Measurements from ENCODE around the gene RACK1.

Gene RACK1

DNA sequence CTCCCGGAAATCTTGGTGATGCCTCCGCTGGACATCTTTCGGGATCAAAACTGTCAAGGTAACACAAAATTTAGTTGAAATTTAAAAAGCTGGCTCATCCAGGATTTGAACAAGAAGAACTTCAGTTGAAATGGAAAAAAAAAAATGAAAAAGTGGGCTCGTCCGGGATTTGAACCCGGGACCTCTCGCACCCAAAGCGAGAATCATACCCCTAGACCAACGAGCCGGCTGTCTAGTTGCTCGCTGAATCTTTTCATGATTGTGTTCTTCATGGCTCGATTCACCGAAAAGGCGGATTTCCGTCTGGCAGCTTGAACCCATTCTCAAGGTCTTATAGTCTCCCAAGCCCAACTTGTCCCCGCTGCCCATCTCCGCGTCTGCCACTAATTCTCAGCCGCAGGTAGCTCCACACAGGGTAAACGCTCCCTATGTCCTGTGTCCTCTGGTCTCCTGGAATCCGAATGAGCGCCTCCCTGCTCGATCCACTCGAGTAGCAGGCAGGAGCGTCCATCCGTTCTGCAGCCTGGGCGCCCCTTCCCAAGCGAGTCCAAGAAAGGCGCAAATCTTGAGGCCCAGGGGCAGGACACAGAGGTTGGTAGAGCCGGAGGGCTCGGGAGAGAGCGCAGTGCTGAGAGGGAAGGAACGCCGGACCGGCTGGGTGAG, 54.9 kb downstream of the RACK1 start:
- no peak overlapping the region for H4K91ac ChIP-seq (ENCODE audit: low read length)
- no peaks in the 10 kb centered on the region for H3K27me3 ChIP-seq (ENCODE audit: control insufficient read depth in 1 of 2, insufficient read depth in 1 of 2, low read length in 2 of 2)
- H4K8ac ChIP-seq (ENCODE audit: low read length), result no peak overlapping the region
- H3K4me2 ChIP-seq (ENCODE audit: low read length, poor library complexity, severe bottlenecking), result peak overlapping the region; percentile 99
- DNase-seq, result peak; percentile 87
- WGBS, result under 1% methylated on average over 30 of the region's 35 CpGs
- no peak overlapping the region for H2AK5ac ChIP-seq (ENCODE audit: low read length, severe bottlenecking)
- peaks cover 18% of the 10 kb centered on the region for H3K4me1 ChIP-seq (ENCODE audit: control insufficient read depth, insufficient read depth, low read depth, low read length)
- peak overlapping the region; percentile 63 to 94 for H3K4me3 ChIP-seq (ENCODE audit: insufficient read depth in 1 of 2, low read depth in 1 of 2, low read length in 2 of 2)
- no peaks in the 10 kb centered on the region for H3K79me1 ChIP-seq (replicated peaks; ENCODE audit: low read length, poor library complexity, severe bottlenecking)
- H2BK5ac ChIP-seq (ENCODE audit: low read depth, low read length, poor library complexity, severe bottlenecking), result no peak overlapping the region
- H3K4ac ChIP-seq (ENCODE audit: low read depth in 1 of 2, low read length in 2 of 2), result no peak overlapping the region
- peak overlapping the region; percentile 41 for H2BK15ac ChIP-seq (ENCODE audit: low read depth, poor library complexity, severe bottlenecking)
- peak overlapping the region; percentile 64 for H3K27ac ChIP-seq (ENCODE audit: low read length, poor library complexity, severe bottlenecking)
- H2BK120ac ChIP-seq (ENCODE audit: low read depth, low read length), result no peak overlapping the region
- no peak overlapping the region for H3K23ac ChIP-seq (ENCODE audit: low read length in 2 of 2)
- peak overlapping the region in 1 of 2 experiments; percentile 82 for H2BK12ac ChIP-seq (ENCODE audit: low read length in 2 of 2)
- peak overlapping the region in 1 of 2 experiments; percentile 89 for H3K18ac ChIP-seq (ENCODE audit: low read depth in 1 of 2, low read length in 2 of 2)
- no peaks in the 10 kb centered on the region for H3K9me3 ChIP-seq (ENCODE audit: control insufficient read depth, low read length)
- H3K9ac ChIP-seq (ENCODE audit: low read length), result peak overlapping the region; percentile 92
- H2AFZ ChIP-seq (ENCODE audit: low read depth, low read length), result peak overlapping the region; percentile 15
- H3K14ac ChIP-seq (ENCODE audit: low read length in 2 of 2), result no peak overlapping the region
- H3K36me3 ChIP-seq (ENCODE audit: control insufficient read depth in 1 of 2, insufficient read depth in 2 of 2, low read depth in 1 of 2, low read length in 2 of 2), result no peaks in the 10 kb centered on the region

- Histone ChIP-seq H3K27me3 (ENCODE audit: control insufficient read depth in 1 of 2, insufficient read depth in 1 of 2, low read length in 2 of 2) (no peaks in the 10 kb centered on the region), H4K8ac (ENCODE audit: low read length) (no peak overlapping the region), H3K14ac (ENCODE audit: low read length in 2 of 2) (no peak overlapping the region), H3K27ac (ENCODE audit: low read length, poor library complexity, severe bottlenecking) (peak overlapping the region; percentile 89), H3K4me3 (ENCODE audit: insufficient read depth in 1 of 2, low read depth in 1 of 2, low read length in 2 of 2) (peak overlapping the region; percentile 29 to 94), H3K23ac (ENCODE audit: low read length in 2 of 2) (no peak overlapping the region), H3K4ac (ENCODE audit: low read depth in 1 of 2, low read length in 2 of 2) (no peak overlapping the region), H3K4me2 (ENCODE audit: low read length, poor library complexity, severe bottlenecking) (peak overlapping the region; percentile 62), H2AFZ (ENCODE audit: low read depth, low read length) (no peak overlapping the region), H4K91ac (ENCODE audit: low read length) (no peak overlapping the region), H2BK120ac (ENCODE audit: low read depth, low read length) (no peak overlapping the region), H2BK15ac (ENCODE audit: low read depth, poor library complexity, severe bottlenecking) (no peak overlapping the region), H3K4me1 (ENCODE audit: control insufficient read depth, insufficient read depth, low read depth, low read length) (peaks cover 18% of the 10 kb centered on the region), H3K9ac (ENCODE audit: low read length) (peak overlapping the region; percentile 57), H2AK5ac (ENCODE audit: low read length, severe bottlenecking) (no peak overlapping the region), H3K79me1 (replicated peaks; ENCODE audit: low read length, poor library complexity, severe bottlenecking) (no peaks in the 10 kb centered on the region), H2BK12ac (ENCODE audit: low read length in 2 of 2) (no peak overlapping the region), H3K9me3 (ENCODE audit: control insufficient read depth, low read length) (no peaks in the 10 kb centered on the region), H3K18ac (ENCODE audit: low read depth in 1 of 2, low read length in 2 of 2) (peak overlapping the region in 1 of 2 experiments; percentile 60), H2BK5ac (ENCODE audit: low read depth, low read length, poor library complexity, severe bottlenecking) (no peak overlapping the region), H3K36me3 (ENCODE audit: control insufficient read depth in 1 of 2, insufficient read depth in 2 of 2, low read depth in 1 of 2, low read length in 2 of 2) (no peaks in the 10 kb centered on the region)
- WGBS, result 2% methylated on average over 34 of the region's 37 CpGs
- DNase-seq, result peak; percentile 91
Observed at GRCh38 chr5:181187500-181188213, 56.0 kb downstream of the RACK1 start.

GRCh38 chr5:181186986-181187499, 56.7 kb downstream of the RACK1 start:
- Histone ChIP-seq H3K4me2 (ENCODE audit: low read length, poor library complexity, severe bottlenecking) (peak overlapping the region; percentile 62), H3K9ac (ENCODE audit: low read length) (peak overlapping the region; percentile 57), H3K27me3 (ENCODE audit: control insufficient read depth in 1 of 2, insufficient read depth in 1 of 2, low read length in 2 of 2) (no peaks in the 10 kb centered on the region), H2BK120ac (ENCODE audit: low read depth, low read length) (no peak overlapping the region), H3K14ac (ENCODE audit: low read length in 2 of 2) (no peak overlapping the region), H2BK15ac (ENCODE audit: low read depth, poor library complexity, severe bottlenecking) (no peak overlapping the region), H3K27ac (ENCODE audit: low read length, poor library complexity, severe bottlenecking) (peak overlapping the region; percentile 89), H3K4me3 (ENCODE audit: insufficient read depth in 1 of 2, low read depth in 1 of 2, low read length in 2 of 2) (peak overlapping the region; percentile 34 to 94), H3K36me3 (ENCODE audit: control insufficient read depth in 1 of 2, insufficient read depth in 2 of 2, low read depth in 1 of 2, low read length in 2 of 2) (no peaks in the 10 kb centered on the region), H3K9me3 (ENCODE audit: control insufficient read depth, low read length) (no peaks in the 10 kb centered on the region), H2BK12ac (ENCODE audit: low read length in 2 of 2) (no peak overlapping the region), H3K18ac (ENCODE audit: low read depth in 1 of 2, low read length in 2 of 2) (no peak overlapping the region), H2BK5ac (ENCODE audit: low read depth, low read length, poor library complexity, severe bottlenecking) (no peak overlapping the region), H2AK5ac (ENCODE audit: low read length, severe bottlenecking) (no peak overlapping the region), H3K4ac (ENCODE audit: low read depth in 1 of 2, low read length in 2 of 2) (no peak overlapping the region), H4K91ac (ENCODE audit: low read length) (no peak overlapping the region), H3K4me1 (ENCODE audit: control insufficient read depth, insufficient read depth, low read depth, low read length) (peaks cover 13% of the 10 kb centered on the region), H4K8ac (ENCODE audit: low read length) (no peak overlapping the region), H2AFZ (ENCODE audit: low read depth, low read length) (no peak overlapping the region), H3K79me1 (replicated peaks; ENCODE audit: low read length, poor library complexity, severe bottlenecking) (no peaks in the 10 kb centered on the region), H3K23ac (ENCODE audit: low read length in 2 of 2) (no peak overlapping the region)
- 27% methylated on average over 8 of the region's 8 CpGs for WGBS
- no peak for DNase-seq

Data from mesenchymal stem cell (in vitro differentiated cells and primary cell).